OCI-LY1 (cell line): Measurements from ENCODE around the gene FAM219B.

Experiments
- H2AFZ ChIP-seq: fragments of 200-600 bp; sonication (generic), shearing (Covaris generic); 2 replicates; pipeline ENCODE4 v1.6.0; 2014; ENCODE audit warnings: antibody characterized with exemption, mild to moderate bottlenecking, low read length
- H3F3A ChIP-seq: fragments of 200-600 bp; sonication (generic), shearing (Covaris generic); 2 replicates; pipeline ENCODE4 v1.6.0; 2014; ENCODE audit warnings: mild to moderate bottlenecking, antibody characterized with exemption, low read length, moderate library complexity; ENCODE audit not compliant: insufficient read depth
- H3K27ac ChIP-seq: fragments of 200-600 bp; sonication (generic); 2 replicates; pipeline ENCODE4 v1.5.1; 2014; ENCODE audit warnings: low read length, mixed run types, mild to moderate bottlenecking, low read depth; ENCODE audit not compliant: poor library complexity, severe bottlenecking
- H3K27me3 ChIP-seq: fragments of 200-600 bp; sonication (generic); 2 replicates; pipeline ENCODE4 v1.6.0; 2014; ENCODE audit warnings: antibody characterized with exemption, mild to moderate bottlenecking, low read length, moderate library complexity; ENCODE audit not compliant: insufficient read depth
- H3K36me3 ChIP-seq: fragments of 200-600 bp; sonication (generic); 2 replicates; pipeline ENCODE4 v1.6.1; 2014; ENCODE audit warnings: mild to moderate bottlenecking, antibody characterized with exemption, low read length, moderate library complexity, mixed read lengths; ENCODE audit not compliant: insufficient read depth
- H3K4me1 ChIP-seq: fragments of 200-600 bp; sonication (generic); 2 replicates; pipeline ENCODE4 v1.5.1; 2014; ENCODE audit warnings: mild to moderate bottlenecking, low read length, moderate library complexity; ENCODE audit not compliant: insufficient read depth, severe bottlenecking
- H3K4me2 ChIP-seq: fragments of 200-600 bp; sonication (generic), shearing (Covaris generic); 2 replicates; pipeline ENCODE4 v1.6.1; 2014; ENCODE audit warnings: low read length
- H3K4me3 ChIP-seq: fragments of 200-600 bp; sonication (generic); 2 replicates; pipeline ENCODE4 v1.5.1; 2014; ENCODE audit warnings: low read length, low read depth, mild to moderate bottlenecking, mixed read lengths; ENCODE audit not compliant: poor library complexity, severe bottlenecking
- H3K79me2 ChIP-seq: fragments of 200-600 bp; shearing (Covaris generic); 2 replicates; pipeline ENCODE4 v1.6.1; 2016; ENCODE audit warnings: mixed run types, low read length, mixed read lengths; ENCODE audit not compliant: insufficient read depth
- H3K9ac ChIP-seq: fragments of 200-600 bp; sonication (generic), shearing (Covaris generic); 2 replicates; pipeline ENCODE4 v1.6.1; 2014; ENCODE audit warnings: mild to moderate bottlenecking, low read length, mixed read lengths
- H3K9me2 ChIP-seq: fragments of 200-600 bp; sonication (generic), shearing (Covaris generic); 2 replicates; pipeline ENCODE4 v1.6.1; 2014; ENCODE audit warnings: low read depth, mild to moderate bottlenecking, low read length, mixed read lengths
- H3K9me3 ChIP-seq: fragments of 200-600 bp; shearing (Covaris generic); 2 replicates; pipeline ENCODE4 v1.6.1; 2014; ENCODE audit warnings: low read length, mixed read lengths
- H4K20me1 ChIP-seq: fragments of 200-600 bp; sonication (generic), shearing (Covaris generic); 2 replicates; pipeline ENCODE4 v1.6.0; 2016; ENCODE audit warnings: mild to moderate bottlenecking, low read length; ENCODE audit not compliant: insufficient read depth
- CTCF ChIP-seq: fragments of 200-600 bp; sonication (generic), shearing (Covaris generic); IDR thresholded peaks from 2 replicates; pipeline ENCODE4 v1.5.1; 2017; ENCODE audit warnings: mild to moderate bottlenecking, antibody characterized with exemption, low read length, moderate library complexity, mixed read lengths
- EZH2 ChIP-seq: fragments of 200-600 bp; sonication (generic), shearing (Covaris generic); IDR thresholded peaks from 2 replicates; pipeline ENCODE4 v1.8.0; 2017; ENCODE audit warnings: borderline replicate concordance, mixed run types, mild to moderate bottlenecking, antibody characterized with exemption, low read length, moderate library complexity, mixed read lengths

FAM219B gene

GRCh38 chr15:74954515-74954914 lies 47.9 kb upstream of the FAM219B start:
- H3K27ac ChIP-seq: no peak overlapping the region
- H3K4me2 ChIP-seq: peak overlapping the region; percentile 77

GRCh38 chr15:74951006-74951405 lies 44.4 kb upstream of the FAM219B start:
- H3K27ac ChIP-seq: no peak overlapping the region

More at GRCh38 chr15:74954515-74954914, 47.9 kb upstream of the FAM219B start:
- Histone ChIP-seq H3F3A (no peaks in the 10 kb centered on the region), H3K4me1 (peaks cover 39% of the 10 kb centered on the region), H3K9ac (peak overlapping the region; percentile 73; the same call in 1 of the 2 replicates), H3K9me2 (no peaks in the 10 kb centered on the region), H4K20me1 (no peaks in the 10 kb centered on the region), H3K36me3 (no peaks in the 10 kb centered on the region), H2AFZ (no peak overlapping the region), H3K4me3 (peak overlapping the region; percentile 60), H3K27me3 (no peaks in the 10 kb centered on the region), H3K79me2 (peaks cover 4% of the 10 kb centered on the region; the same call in 1 of the 2 replicates), H3K9me3 (no peaks in the 10 kb centered on the region)
- TF ChIP-seq CTCF (no peak), EZH2 (no peak)

GRCh38 chr15:74950078-74950908 lies 43.6 kb upstream of the FAM219B start:
- no peaks in the 10 kb centered on the region for H4K20me1 ChIP-seq
- peaks cover 15% of the 10 kb centered on the region for H3K4me1 ChIP-seq
- H3K27ac ChIP-seq: no peak overlapping the region
- H3K36me3 ChIP-seq: no peaks in the 10 kb centered on the region
- no peak overlapping the region for H3K4me3 ChIP-seq
- no peak overlapping the region for H3K9ac ChIP-seq
- peak; percentile 99 for TF ChIP-seq CTCF
- TF ChIP-seq EZH2: no peak
- H3K79me2 ChIP-seq: no peaks in the 10 kb centered on the region
- H3K9me3 ChIP-seq: no peaks in the 10 kb centered on the region
- H3K27me3 ChIP-seq: no peaks in the 10 kb centered on the region
- H2AFZ ChIP-seq: no peak overlapping the region
- H3K9me2 ChIP-seq: no peaks in the 10 kb centered on the region
- no peaks in the 10 kb centered on the region for H3F3A ChIP-seq
- no peak overlapping the region for H3K4me2 ChIP-seq

More at GRCh38 chr15:74951006-74951405, 44.4 kb upstream of the FAM219B start:
- H3K27me3 ChIP-seq: no peaks in the 10 kb centered on the region
- H3K9me3 ChIP-seq: no peaks in the 10 kb centered on the region
- H3K9me2 ChIP-seq: no peaks in the 10 kb centered on the region
- no peaks in the 10 kb centered on the region for H3F3A ChIP-seq
- no peaks in the 10 kb centered on the region for H3K36me3 ChIP-seq
- TF ChIP-seq CTCF: no peak
- no peak for TF ChIP-seq EZH2
- peaks cover 4% of the 10 kb centered on the region; the same call in 1 of the 2 replicates for H3K79me2 ChIP-seq
- no peak overlapping the region for H3K4me3 ChIP-seq
- no peak overlapping the region for H3K4me2 ChIP-seq
- no peak overlapping the region for H3K9ac ChIP-seq
- H2AFZ ChIP-seq: no peak overlapping the region
- peaks cover 22% of the 10 kb centered on the region for H3K4me1 ChIP-seq
- no peaks in the 10 kb centered on the region for H4K20me1 ChIP-seq
